WERI-Rb-1 (cell line): Measurements from ENCODE around the gene MT1G.

Source experiments
- DNase-seq: peaks from one replicate; pipeline ENCODE4 v3.0.0-alpha.2; 2020
- H3K27ac ChIP-seq: fragments of 250-450 bp; sonication (Bioruptor Pico); 2 replicates; pipeline ENCODE4 v1.5.1; 2020; ENCODE audit warnings: mild to moderate bottlenecking, moderate library complexity
- H3K27me3 ChIP-seq: fragments of 250-450 bp; sonication (Bioruptor Pico); 2 replicates; pipeline ENCODE4 v1.5.1; 2021; ENCODE audit warnings: mild to moderate bottlenecking, low read depth, moderate library complexity; ENCODE audit not compliant: insufficient read depth, severe bottlenecking
- H3K36me3 ChIP-seq: fragments of 250-450 bp; sonication (Bioruptor Pico); 2 replicates; pipeline ENCODE4 v1.5.1; 2020; ENCODE audit warnings: mild to moderate bottlenecking, moderate library complexity
- H3K4me3 ChIP-seq: 2 replicates; pipeline ENCODE4 v1.5.1; 2011; ENCODE audit warnings: low read depth, mild to moderate bottlenecking, control low read depth, low read length
- H3K9me3 ChIP-seq: fragments of 250-450 bp; sonication (Bioruptor Pico); 2 replicates; pipeline ENCODE4 v1.5.1; 2021; ENCODE audit warnings: mild to moderate bottlenecking, moderate library complexity; ENCODE audit not compliant: severe bottlenecking
- CTCF ChIP-seq: IDR thresholded peaks from 2 replicates; pipeline ENCODE4 v1.5.1; 2011; ENCODE audit warnings: low read depth, mild to moderate bottlenecking, control low read depth, inconsistent platforms, low read length

The MT1G gene

DNA sequence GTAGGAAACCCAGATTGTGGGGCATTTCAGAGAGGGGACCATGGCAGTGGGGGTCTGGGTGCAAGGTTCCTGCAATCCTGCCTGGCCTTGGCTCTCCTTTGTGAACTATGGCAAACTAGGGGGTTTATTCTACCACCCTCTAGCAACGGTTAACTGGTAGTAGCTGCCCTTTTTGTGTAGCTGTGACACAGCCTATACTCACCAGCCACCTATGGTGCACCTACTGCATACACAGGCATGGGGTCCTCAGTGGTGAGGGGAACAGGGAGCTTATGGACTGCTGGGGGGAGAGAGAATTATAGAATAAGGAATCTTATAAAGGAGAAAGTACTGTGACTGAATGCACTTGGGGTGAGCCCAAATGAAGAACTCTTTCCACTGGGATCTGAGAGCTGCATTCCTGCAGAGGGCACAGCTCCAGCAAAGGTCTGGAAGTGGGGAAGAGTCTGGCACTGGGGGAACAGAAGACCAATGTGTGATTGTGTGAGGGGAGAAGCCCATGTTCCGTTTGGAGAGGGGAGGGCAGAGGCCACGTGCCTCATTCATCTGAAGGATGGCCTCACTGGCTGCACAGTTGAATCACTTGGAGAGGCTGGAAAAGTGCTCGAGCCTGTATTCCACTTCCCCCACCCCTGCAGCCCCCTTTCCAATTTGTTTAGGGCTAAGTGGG, 16.5 kb upstream of the MT1G start:
- Histone ChIP-seq H3K36me3 (no peaks in the 10 kb centered on the region), H3K4me3 (no peak overlapping the region), H3K9me3 (no peaks in the 10 kb centered on the region), H3K27ac (no peak overlapping the region), H3K27me3 (no peaks in the 10 kb centered on the region)
- TF ChIP-seq CTCF, result no peak
- DNase-seq, result no peak

DNA sequence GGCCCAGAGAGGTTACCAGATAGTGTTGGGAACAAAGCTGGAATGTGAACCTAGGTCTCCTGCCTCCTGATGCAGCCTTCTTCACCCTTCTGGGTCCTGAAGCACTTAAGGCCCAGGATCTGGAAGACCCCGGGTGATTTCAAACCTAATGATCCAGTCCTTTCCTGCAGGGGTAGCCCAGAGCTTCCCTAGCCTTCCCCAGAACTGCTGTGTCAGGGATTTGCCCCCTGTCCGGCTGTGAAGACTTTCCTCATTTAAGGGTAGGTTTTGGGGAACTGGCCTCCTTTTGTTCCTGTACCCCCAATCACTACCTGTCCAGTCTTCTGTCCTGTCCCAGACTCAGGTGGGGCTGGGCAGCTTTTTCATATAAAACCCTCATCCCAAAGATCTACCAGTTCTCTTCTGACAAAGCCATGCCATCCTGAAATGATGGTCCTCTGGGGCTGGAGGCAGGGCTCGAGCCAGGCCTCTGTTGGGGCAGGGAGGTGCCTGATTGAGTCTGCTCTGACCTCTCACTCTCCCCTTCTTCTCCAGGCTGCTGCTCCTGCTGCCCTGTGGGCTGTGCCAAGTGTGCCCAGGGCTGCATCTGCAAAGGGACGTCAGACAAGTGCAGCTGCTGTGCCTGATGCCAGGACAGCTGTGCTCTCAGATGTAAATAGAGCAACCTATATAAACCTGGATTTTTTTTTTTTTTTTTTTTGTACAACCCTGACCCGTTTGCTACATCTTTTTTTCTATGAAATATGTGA, 15.7 kb upstream of the MT1G start:
- H3K9me3 ChIP-seq, result no peaks in the 10 kb centered on the region
- H3K27me3 ChIP-seq, result no peaks in the 10 kb centered on the region
- no peak overlapping the region for H3K27ac ChIP-seq
- no peak for TF ChIP-seq CTCF
- H3K4me3 ChIP-seq, result peak overlapping the region; percentile 78
- H3K36me3 ChIP-seq, result no peaks in the 10 kb centered on the region
- DNase-seq, result no peak

DNA sequence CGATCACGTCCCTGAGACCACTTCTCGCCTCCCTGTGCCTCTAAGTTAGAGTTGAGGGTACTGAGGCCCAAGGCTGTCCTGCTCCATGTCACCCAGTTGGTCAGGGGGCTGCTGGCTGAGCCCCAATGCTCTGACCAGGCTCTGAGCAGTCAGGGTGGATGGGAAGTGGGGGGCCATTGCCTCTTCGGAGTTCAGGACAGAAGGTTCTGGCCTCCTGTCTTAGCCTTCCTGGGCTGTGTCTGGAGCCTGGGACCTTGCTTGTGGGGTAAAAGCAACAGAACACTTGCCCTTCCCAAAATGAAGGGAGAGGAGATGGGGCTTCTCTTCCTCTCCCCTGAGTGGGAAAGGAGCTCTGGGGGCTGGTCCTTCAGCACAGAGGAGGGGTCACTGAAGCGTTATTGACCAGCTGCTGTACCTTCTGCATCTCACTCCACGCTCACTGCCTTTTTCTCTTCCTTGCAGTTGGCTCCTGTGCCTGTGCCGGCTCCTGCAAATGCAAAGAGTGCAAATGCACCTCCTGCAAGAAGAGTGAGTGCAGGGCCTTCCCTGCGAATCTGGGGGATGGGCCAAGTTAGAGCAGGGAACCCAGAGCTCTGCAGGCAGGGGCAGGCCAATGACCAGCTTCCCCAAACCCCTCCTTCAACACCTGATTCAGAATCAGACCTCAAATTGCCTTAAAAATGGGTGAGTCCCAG, 15.0 kb upstream of the MT1G start:
- Histone ChIP-seq H3K27ac (peak overlapping the region; percentile 86), H3K9me3 (no peaks in the 10 kb centered on the region), H3K36me3 (no peaks in the 10 kb centered on the region), H3K27me3 (no peaks in the 10 kb centered on the region), H3K4me3 (peak overlapping the region; percentile 78)
- TF ChIP-seq CTCF, result no peak
- DNase-seq, result no peak

DNA sequence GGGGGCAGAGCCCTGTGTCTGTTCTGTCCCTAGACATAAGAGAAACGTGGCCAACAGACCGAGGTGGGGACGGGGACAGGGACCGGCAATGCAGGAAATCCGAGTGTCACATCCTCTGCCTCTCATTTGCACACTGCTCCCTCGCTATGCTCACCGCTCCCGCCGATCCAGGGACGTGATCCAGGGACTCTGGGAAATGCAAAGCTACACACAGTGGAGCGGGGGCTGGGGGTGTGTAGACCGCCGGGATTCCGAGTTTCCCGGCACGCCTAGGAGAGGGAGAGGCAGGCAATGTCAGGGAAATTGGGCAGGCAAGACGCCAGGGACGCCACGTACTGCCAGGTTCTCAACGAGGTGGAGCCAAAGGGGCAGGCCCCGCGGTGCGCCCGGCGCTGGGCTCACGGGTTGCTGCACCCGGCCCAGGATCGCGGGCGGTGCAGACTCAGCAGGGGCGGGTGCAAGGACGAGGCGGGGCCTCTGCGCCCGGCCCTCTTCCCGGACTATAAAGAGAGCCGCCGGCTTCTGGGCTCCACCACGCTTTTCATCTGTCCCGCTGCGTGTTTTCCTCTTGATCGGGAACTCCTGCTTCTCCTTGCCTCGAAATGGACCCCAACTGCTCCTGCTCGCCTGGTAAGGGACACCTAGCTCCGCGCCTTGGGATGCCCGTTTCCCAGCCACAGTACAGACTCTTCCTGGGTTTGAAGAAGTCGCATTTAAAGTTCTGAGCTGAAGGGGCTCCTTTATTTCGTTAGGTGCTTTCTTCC, 14.3 kb upstream of the MT1G start, which contains the start of gene MT1X:
MT1X (plus strand) TSS at position 532 of the 764 bp plus-strand sequence; CDS start at position 603, 71 bp downstream.
- H3K27ac ChIP-seq, result peak within 1 kb of the TSS; percentile 86
- DNase-seq, result peak; percentile 88
- TF ChIP-seq CTCF, result no peak
- no peaks in the 10 kb centered on the region for H3K36me3 ChIP-seq
- H3K27me3 ChIP-seq, result no peaks in the 10 kb centered on the region
- no peaks in the 10 kb centered on the region for H3K9me3 ChIP-seq
- H3K4me3 ChIP-seq, result peak within 1 kb of the TSS; percentile 78

GRCh38 chr16:56679818-56680217, 12.0 kb upstream of the MT1G start:
- no peak overlapping the region for H3K4me3 ChIP-seq
- TF ChIP-seq CTCF, result no peak
- no peaks in the 10 kb centered on the region for H3K9me3 ChIP-seq
- H3K27ac ChIP-seq, result peak overlapping the region; percentile 72
- H3K36me3 ChIP-seq, result no peaks in the 10 kb centered on the region
- DNase-seq, result no peak
- no peaks in the 10 kb centered on the region for H3K27me3 ChIP-seq
